ENCODE results near the gene TMEM191C. TPM values are rescaled to one million over a fixed set of nuclear protein-coding genes. Genes with fewer than 3 reads are reported as not detected.
"Not testable (repeated sequence)": the region's sequence is repeated elsewhere in the genome, so short reads cannot be mapped to it uniquely, and the experiment has no call there.

Gene TMEM191C
- total and polyA plus RNA-seq, 2 of the 4 experiments (the other 2 are of a cell fraction), result 0.36 to 0.75 TPM

- POLR2A ChIA-PET (ENCODE audit: unreplicated experiment), result no interaction called here
- no peak overlapping the region for H2BK120ac ChIP-seq (ENCODE audit: low read depth, low read length)
- H3K36me3 ChIP-seq (ENCODE audit: control insufficient read depth, insufficient read depth, low read length), result no peaks in the 10 kb centered on the region
- H3K4ac ChIP-seq (ENCODE audit: low read depth, low read length), result peak overlapping the region; percentile 33
- peaks cover 14% of the 10 kb centered on the region for H4K20me1 ChIP-seq (ENCODE audit: insufficient read depth, low read length)
- no peak overlapping the region for H3K18ac ChIP-seq (ENCODE audit: low read depth, low read length)
- 78% methylated on average over 8 of the region's 19 CpGs; no CpG with 5 or more reads in 1 of the 2 experiments for WGBS, 2 experiments (ENCODE audit: extremely low coverage in 2 of 2, insufficient read length in 1 of 2)
- H3K4me3 ChIP-seq (ENCODE audit: insufficient read depth, low read depth, low read length), result no peak overlapping the region
- H3K4me2 ChIP-seq (ENCODE audit: low read depth, low read length), result no peak overlapping the region
- H2BK20ac ChIP-seq (ENCODE audit: low read depth, low read length), result no peak overlapping the region
- peak overlapping the region; percentile 5 for H2AFZ ChIP-seq (replicated peaks; ENCODE audit: low read length, poor library complexity)
- H3K79me1 ChIP-seq (ENCODE audit: low read depth in 1 of 2, low read length in 2 of 2), result peaks cover 0 to 3% of the 10 kb centered on the region in 2 experiments; a peak in 1 of 4 replicates
- no peak overlapping the region for H3K23ac ChIP-seq (ENCODE audit: low read depth, low read length)
- H3K27me3 ChIP-seq (ENCODE audit: control insufficient read depth, insufficient read depth, low read length), result no peaks in the 10 kb centered on the region
- no peak overlapping the region for H4K5ac ChIP-seq (ENCODE audit: low read depth, low read length)
- H3K27ac ChIP-seq (ENCODE audit: insufficient read depth, low read length), result no peak overlapping the region
- in situ Hi-C loops (cut with MboI; ENCODE audit: low sequenced_read_pairs), result no loop called here
- no peak overlapping the region for H4K8ac ChIP-seq (ENCODE audit: low read depth in 2 of 2, low read length in 2 of 2)
- TF ChIP-seq CHD1 (IDR thresholded peaks at IDR 0.05; ENCODE audit: low read depth, low read length) (no peak), POLR2A (IDR thresholded peaks at IDR 0.05; ENCODE audit: low read depth, low read length) (no peak), CEBPB (IDR thresholded peaks at IDR 0.05; ENCODE audit: low read depth, low read length) (peak; percentile 91), RFX5 (IDR thresholded peaks at IDR 0.05; ENCODE audit: low read depth, low read length) (no peak), FOS (IDR thresholded peaks at IDR 0.05; ENCODE audit: low read depth, low read length) (peak; percentile 63)
- CTCF ChIA-PET, result no interaction called here
- H3K9me3 ChIP-seq (ENCODE audit: control insufficient read depth, insufficient read depth, low read length), result no peaks in the 10 kb centered on the region
- intact Hi-C loops (cut with micrococcal nuclease), result no loop called here
- no peak overlapping the region for H3K56ac ChIP-seq (ENCODE audit: extremely low read depth, insufficient read depth, low read length)
- no peak overlapping the region for H3K9ac ChIP-seq (ENCODE audit: low read depth, low read length)
- H2BK5ac ChIP-seq (ENCODE audit: low read depth, low read length, poor library complexity, severe bottlenecking), result no peak overlapping the region
- peaks cover 19% of the 10 kb centered on the region for H3K9me1 ChIP-seq (ENCODE audit: insufficient read depth, low read length)
- peaks cover 11% of the 10 kb centered on the region for H3K4me1 ChIP-seq (ENCODE audit: control insufficient read depth, insufficient read depth, low read length)
- H2AK5ac ChIP-seq (ENCODE audit: low read depth, low read length), result no peak overlapping the region
- no TSS peak for BruUV-seq (replicated peaks)
- peak; percentile 71 for DNase-seq
- H2AK9ac ChIP-seq (replicated peaks; ENCODE audit: low read depth, low read length, poor library complexity), result peak overlapping the region; percentile 59
- no peak overlapping the region for H4K91ac ChIP-seq (ENCODE audit: insufficient read depth, low read depth, low read length)
- no peak overlapping the region for H2BK15ac ChIP-seq (ENCODE audit: low read depth, low read length)
- peak; percentile 86 for ATAC-seq (ENCODE audit: low read depth)
- H3K14ac ChIP-seq (replicated peaks; ENCODE audit: low read depth, low read length), result no peak overlapping the region
- dilution Hi-C loops (cut with HindIII; ENCODE audit: low sequenced_read_pairs, unreplicated experiment), result no loop called here
Measured at GRCh38 chr22:21457023-21457787, 10.0 kb upstream of the TMEM191C start.

- no CpG with 5 or more reads among the region's 4 CpGs for WGBS, 2 experiments (ENCODE audit: extremely low coverage in 2 of 2, insufficient read length in 1 of 2)
- H3K56ac ChIP-seq (ENCODE audit: extremely low read depth, insufficient read depth, low read length); H4K20me1 ChIP-seq (ENCODE audit: insufficient read depth, low read length); dilution Hi-C loops (cut with HindIII; ENCODE audit: low sequenced_read_pairs, unreplicated experiment); H3K27me3 ChIP-seq (ENCODE audit: control insufficient read depth, insufficient read depth, low read length); H4K91ac ChIP-seq (ENCODE audit: insufficient read depth, low read depth, low read length); H2BK120ac ChIP-seq (ENCODE audit: low read depth, low read length); DNase-seq; H2BK15ac ChIP-seq (ENCODE audit: low read depth, low read length); H3K9me3 ChIP-seq (ENCODE audit: control insufficient read depth, insufficient read depth, low read length); H4K8ac ChIP-seq (ENCODE audit: low read depth in 2 of 2, low read length in 2 of 2); H3K4me1 ChIP-seq (ENCODE audit: control insufficient read depth, insufficient read depth, low read length); CTCF ChIA-PET; H3K9me1 ChIP-seq (ENCODE audit: insufficient read depth, low read length); H3K27ac ChIP-seq (ENCODE audit: insufficient read depth, low read length); H3K18ac ChIP-seq (ENCODE audit: low read depth, low read length); H3K4ac ChIP-seq (ENCODE audit: low read depth, low read length); H3K23ac ChIP-seq (ENCODE audit: low read depth, low read length); H2AK5ac ChIP-seq (ENCODE audit: low read depth, low read length); H2AK9ac ChIP-seq (replicated peaks; ENCODE audit: low read depth, low read length, poor library complexity); H3K14ac ChIP-seq (replicated peaks; ENCODE audit: low read depth, low read length); H2BK20ac ChIP-seq (ENCODE audit: low read depth, low read length); H2BK5ac ChIP-seq (ENCODE audit: low read depth, low read length, poor library complexity, severe bottlenecking); POLR2A ChIA-PET (ENCODE audit: unreplicated experiment); in situ Hi-C loops (cut with MboI; ENCODE audit: low sequenced_read_pairs); H3K36me3 ChIP-seq (ENCODE audit: control insufficient read depth, insufficient read depth, low read length); BruUV-seq (replicated peaks); H3K4me2 ChIP-seq (ENCODE audit: low read depth, low read length); H3K79me1 ChIP-seq (ENCODE audit: low read depth in 1 of 2, low read length in 2 of 2); H3K9ac ChIP-seq (ENCODE audit: low read depth, low read length); H4K5ac ChIP-seq (ENCODE audit: low read depth, low read length); H3K4me3 ChIP-seq (ENCODE audit: insufficient read depth, low read depth, low read length); intact Hi-C loops (cut with micrococcal nuclease); H2AFZ ChIP-seq (replicated peaks; ENCODE audit: low read length, poor library complexity): not testable (repeated sequence)
- ATAC-seq (ENCODE audit: low read depth), result peak; percentile 86
Measured at GRCh38 chr22:21462672-21463071, 4.5 kb upstream of the TMEM191C start.
